OCI-LY3 (cell line): Measurements from ENCODE around the gene TENM4.

Experiments used
- H2AFZ ChIP-seq: fragments of 200-600, 300-600 bp; shearing (Covaris generic); 2 replicates; pipeline ENCODE4 v1.6.0; 2014; ENCODE audit warnings: antibody characterized with exemption, low read depth, low read length
- H3K27ac ChIP-seq: fragments of 200-600, 300-600 bp; sonication (generic); 2 replicates; pipeline ENCODE4 v1.5.1; 2014; ENCODE audit warnings: mild to moderate bottlenecking, low read length, moderate library complexity, mixed read lengths
- H3K27me3 ChIP-seq: fragments of 200-600, 300-600 bp; sonication (generic); 2 replicates; pipeline ENCODE4 v1.6.1; 2014; ENCODE audit warnings: low read depth, low read length, mixed read lengths
- H3K36me3 ChIP-seq: fragments of 200-600, 300-600 bp; sonication (generic); replicated peaks from 2 replicates; pipeline ENCODE3; 2014; ENCODE audit warnings: low read depth, low read length, mixed read lengths
- H3K4me1 ChIP-seq: fragments of 300-600, 200-600 bp; sonication (generic); 2 replicates; pipeline ENCODE4 v1.6.1; 2014; ENCODE audit warnings: low read length, mixed read lengths
- H3K4me2 ChIP-seq: fragments of 200-600, 300-600 bp; sonication (generic); 2 replicates; pipeline ENCODE4 v1.6.1; 2014; ENCODE audit warnings: low read length, mixed read lengths
- H3K4me3 ChIP-seq: fragments of 300-600, 200-600 bp; sonication (generic); 2 replicates; pipeline ENCODE4 v1.5.1; 2014; ENCODE audit warnings: antibody characterized with exemption, mild to moderate bottlenecking, low read length, moderate library complexity
- H3K79me2 ChIP-seq: fragments of 300-600, 200-600 bp; shearing (Covaris generic); 2 replicates; pipeline ENCODE4 v1.6.1; 2014; ENCODE audit warnings: mild to moderate bottlenecking, low read length, mixed read lengths
- H3K9ac ChIP-seq: fragments of 300-600, 200-600 bp; shearing (Covaris generic); 2 replicates; pipeline ENCODE4 v1.6.0; 2014; ENCODE audit warnings: mild to moderate bottlenecking, low read length, moderate library complexity
- H3K9me3 ChIP-seq: fragments of 200-600, 300-600 bp; shearing (Covaris generic); 2 replicates; pipeline ENCODE4 v1.6.1; 2014; ENCODE audit warnings: low read length, mixed read lengths; ENCODE audit not compliant: insufficient read depth
- H4K20me1 ChIP-seq: fragments of 200-600, 300-600 bp; sonication (generic); 2 replicates; pipeline ENCODE4 v1.6.1; 2016; ENCODE audit warnings: low read length, mixed read lengths; ENCODE audit not compliant: insufficient read depth
- EZH2phosphoT487 ChIP-seq: fragments of 200-600 bp; shearing (Covaris generic); IDR thresholded peaks from 2 replicates; pipeline ENCODE4 v1.6.1; 2018; ENCODE audit warnings: antibody characterized with exemption, mixed run types, low read depth
- TF ChIP-seq, protein P1 (sequence below): fragments of 200-600, 300-600 bp; sonication (generic); IDR thresholded peaks from 2 replicates; pipeline ENCODE4 v1.5.1; 2014; ENCODE audit warnings: antibody characterized with exemption, low read length, low read depth

TENM4 gene

DNA sequence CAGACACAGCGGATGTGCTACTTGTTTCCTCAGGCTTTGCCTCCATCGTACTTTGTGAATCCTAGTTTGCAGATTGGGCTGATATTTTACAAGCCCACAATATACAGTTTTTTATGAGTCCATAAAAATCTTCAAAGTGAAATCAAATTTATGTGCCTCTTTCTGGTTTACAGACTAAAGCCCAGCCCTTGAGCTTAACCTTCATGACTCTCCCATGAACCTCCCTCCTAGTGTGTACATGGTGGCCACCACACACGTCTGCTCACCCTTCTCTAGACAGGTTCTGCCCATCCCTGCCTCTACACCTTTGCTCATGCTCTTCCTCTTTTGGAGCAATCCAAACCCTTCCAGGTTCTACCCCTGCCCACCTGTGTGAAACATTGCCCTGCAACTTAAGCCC, 129.4 kb downstream of the TENM4 start:
- H4K20me1 ChIP-seq: peaks cover 62% of the 10 kb centered on the region
- no peak overlapping the region for H3K4me2 ChIP-seq

GRCh38 chr11:79309407-79309806, 131.4 kb downstream of the TENM4 start:
- Histone ChIP-seq H3K9ac (no peak overlapping the region), H3K4me2 (no peak overlapping the region), H4K20me1 (peaks cover 55% of the 10 kb centered on the region), H3K4me1 (peaks cover 10% of the 10 kb centered on the region), H3K4me3 (no peak overlapping the region), H3K27ac (no peak overlapping the region), H3K9me3 (no peaks in the 10 kb centered on the region), H3K36me3 (no peaks in the 10 kb centered on the region), H3K27me3 (no peaks in the 10 kb centered on the region), H2AFZ (no peak overlapping the region), H3K79me2 (0 out of 2 replicates have a peak, but pooled peaks cover 3% of the 10 kb centered on the region)
- TF ChIP-seq EZH2phosphoT487: no peak
- TF ChIP-seq, protein P1, sequence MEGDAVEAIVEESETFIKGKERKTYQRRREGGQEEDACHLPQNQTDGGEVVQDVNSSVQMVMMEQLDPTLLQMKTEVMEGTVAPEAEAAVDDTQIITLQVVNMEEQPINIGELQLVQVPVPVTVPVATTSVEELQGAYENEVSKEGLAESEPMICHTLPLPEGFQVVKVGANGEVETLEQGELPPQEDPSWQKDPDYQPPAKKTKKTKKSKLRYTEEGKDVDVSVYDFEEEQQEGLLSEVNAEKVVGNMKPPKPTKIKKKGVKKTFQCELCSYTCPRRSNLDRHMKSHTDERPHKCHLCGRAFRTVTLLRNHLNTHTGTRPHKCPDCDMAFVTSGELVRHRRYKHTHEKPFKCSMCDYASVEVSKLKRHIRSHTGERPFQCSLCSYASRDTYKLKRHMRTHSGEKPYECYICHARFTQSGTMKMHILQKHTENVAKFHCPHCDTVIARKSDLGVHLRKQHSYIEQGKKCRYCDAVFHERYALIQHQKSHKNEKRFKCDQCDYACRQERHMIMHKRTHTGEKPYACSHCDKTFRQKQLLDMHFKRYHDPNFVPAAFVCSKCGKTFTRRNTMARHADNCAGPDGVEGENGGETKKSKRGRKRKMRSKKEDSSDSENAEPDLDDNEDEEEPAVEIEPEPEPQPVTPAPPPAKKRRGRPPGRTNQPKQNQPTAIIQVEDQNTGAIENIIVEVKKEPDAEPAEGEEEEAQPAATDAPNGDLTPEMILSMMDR: no peak

More for the DNA sequence above, 129.4 kb downstream of the TENM4 start:
- H3K27me3 ChIP-seq: no peaks in the 10 kb centered on the region
- no peak overlapping the region for H3K4me3 ChIP-seq
- H3K9me3 ChIP-seq: no peaks in the 10 kb centered on the region
- H3K79me2 ChIP-seq: 0 out of 2 replicates have a peak, but pooled peaks cover 3% of the 10 kb centered on the region
- H3K27ac ChIP-seq: no peak overlapping the region
- TF ChIP-seq EZH2phosphoT487: no peak
- TF ChIP-seq, protein P1: no peak
- no peak overlapping the region for H2AFZ ChIP-seq
- H3K9ac ChIP-seq: no peak overlapping the region
- H3K4me1 ChIP-seq: no peaks in the 10 kb centered on the region
- H3K36me3 ChIP-seq: no peaks in the 10 kb centered on the region

GRCh38 chr11:79308429-79308828, 132.4 kb downstream of the TENM4 start:
- no peak for TF ChIP-seq EZH2phosphoT487
- TF ChIP-seq, protein P1: no peak
- Histone ChIP-seq H3K36me3 (peaks cover 2% of the 10 kb centered on the region), H3K27ac (no peak overlapping the region), H3K4me2 (no peak overlapping the region), H4K20me1 (peaks cover 53% of the 10 kb centered on the region), H3K9me3 (no peaks in the 10 kb centered on the region), H3K4me3 (no peak overlapping the region), H3K9ac (no peak overlapping the region), H3K79me2 (0 out of 2 replicates have a peak, but pooled peaks cover 3% of the 10 kb centered on the region), H2AFZ (no peak overlapping the region), H3K27me3 (no peaks in the 10 kb centered on the region), H3K4me1 (peaks cover 10% of the 10 kb centered on the region)

DNA sequence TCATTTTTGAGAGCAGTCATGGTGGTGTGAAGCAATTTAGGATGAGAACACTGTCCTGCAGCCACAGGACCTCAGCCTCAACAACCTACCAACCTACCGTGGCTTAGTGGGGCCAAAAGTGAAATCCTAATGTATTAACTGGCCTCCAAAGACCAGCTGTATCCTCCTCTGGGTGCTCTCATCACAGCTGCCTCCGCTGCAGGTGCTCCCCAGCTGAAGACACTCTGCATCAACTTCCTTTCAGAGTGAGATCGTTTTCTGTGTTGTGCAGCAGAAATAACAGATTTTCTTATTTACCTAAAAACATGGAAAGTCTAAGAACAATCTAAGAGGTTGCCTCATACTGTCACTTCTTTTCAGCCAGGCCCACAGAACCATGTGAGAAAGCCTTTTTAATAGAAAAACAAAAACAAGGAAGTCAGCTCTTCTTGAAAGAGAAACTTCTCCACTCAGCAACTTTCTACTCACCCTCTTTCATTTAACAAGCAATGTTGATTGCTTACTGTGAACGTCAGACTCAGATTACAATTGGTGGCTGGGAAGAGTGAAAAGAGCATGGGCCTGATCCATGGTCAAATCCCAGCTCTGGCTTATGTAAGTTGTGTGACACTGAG, 136.1 kb downstream of the TENM4 start:
- TF ChIP-seq, protein P1: no peak
- no peak for TF ChIP-seq EZH2phosphoT487
- Histone ChIP-seq H3K27ac (no peak overlapping the region), H2AFZ (no peak overlapping the region), H3K4me3 (no peak overlapping the region), H3K79me2 (0 out of 2 replicates have a peak, but pooled peaks cover under 1% of the 10 kb centered on the region), H4K20me1 (peaks cover 28% of the 10 kb centered on the region), H3K36me3 (peaks cover 2% of the 10 kb centered on the region), H3K4me1 (peaks cover 10% of the 10 kb centered on the region), H3K9me3 (no peaks in the 10 kb centered on the region), H3K4me2 (peak overlapping the region; percentile 31), H3K9ac (no peak overlapping the region), H3K27me3 (no peaks in the 10 kb centered on the region)
